HG03432 (cell line): ENCODE data around the gene CTXND2.
"Not testable (repeated sequence)": the region's sequence is repeated elsewhere in the genome, so short reads cannot be mapped to it uniquely, and the experiment has no call there.

Experiments used
- ATAC-seq: cut with Tn5 transposase; IDR thresholded peaks from one replicate; pipeline ENCODE4 v1.9.1; 2021; ENCODE audit warnings: mild to moderate bottlenecking, moderate library complexity; ENCODE audit not compliant: unreplicated experiment

The CTXND2 gene

DNA sequence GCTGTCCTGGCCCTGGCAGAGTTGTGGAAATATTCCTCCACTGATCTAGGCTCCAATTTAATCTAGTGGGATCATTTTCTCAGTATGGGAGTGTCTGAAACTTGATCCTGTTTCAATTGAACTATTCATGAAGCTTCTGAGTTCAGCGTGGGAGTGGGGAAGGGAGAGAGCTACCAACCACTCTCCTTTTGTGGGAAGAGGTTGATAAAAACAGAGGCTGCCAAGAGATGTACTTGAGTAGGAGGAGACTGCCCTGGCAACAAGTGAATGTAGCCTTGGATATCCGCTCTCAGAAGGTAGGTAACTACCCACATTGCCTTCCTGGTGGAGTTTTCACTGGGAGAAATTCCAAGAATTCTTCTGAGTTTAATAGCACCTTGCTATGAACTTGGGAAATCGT is at the start of gene CTXND2:
Gene CTXND2 (plus strand): TSS at position 119 of the 400 bp plus-strand sequence. CDS start 25,179 bp downstream, outside the sequence.
- no peak for ATAC-seq

DNA sequence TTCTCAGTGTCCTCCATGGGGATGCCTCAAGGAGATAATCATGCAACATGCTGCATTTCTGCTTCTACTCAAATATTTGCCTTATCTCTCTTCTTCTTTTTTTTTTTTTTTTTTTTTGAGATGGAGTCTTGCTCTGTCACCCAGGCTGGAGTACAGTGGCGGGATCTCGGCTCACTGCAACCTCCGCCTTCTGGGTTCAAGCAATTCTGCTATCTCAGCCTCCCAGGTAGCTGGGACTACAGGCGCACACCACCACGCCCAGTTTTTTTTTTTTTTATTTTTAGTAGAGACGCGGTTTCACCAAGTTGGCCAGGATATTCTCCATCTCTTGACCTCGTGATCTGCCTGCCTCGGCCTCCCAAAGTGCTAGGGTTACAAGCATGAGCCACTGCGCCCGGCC is 46.1 kb upstream of the CTXND2 start:
- ATAC-seq, result not testable (repeated sequence)

DNA sequence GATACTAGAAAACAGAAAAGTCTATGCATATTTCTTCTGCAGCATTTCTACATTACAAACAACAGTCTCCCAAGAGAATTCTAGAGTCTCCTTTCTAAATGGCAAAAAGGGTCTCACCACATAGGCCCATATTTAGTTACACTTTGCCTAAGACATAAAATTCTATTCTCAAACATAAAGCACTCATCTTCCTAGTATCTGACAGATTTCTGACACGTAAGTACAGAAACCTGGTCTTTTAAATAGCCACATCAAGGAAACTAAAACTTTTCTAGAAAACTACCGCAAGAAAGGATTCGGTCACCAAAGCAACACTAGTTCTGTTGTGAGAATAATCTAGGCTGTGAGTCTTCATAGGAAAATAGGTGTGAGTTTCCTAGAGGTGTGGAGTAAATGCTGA is 45.3 kb upstream of the CTXND2 start:
- no peak for ATAC-seq

DNA sequence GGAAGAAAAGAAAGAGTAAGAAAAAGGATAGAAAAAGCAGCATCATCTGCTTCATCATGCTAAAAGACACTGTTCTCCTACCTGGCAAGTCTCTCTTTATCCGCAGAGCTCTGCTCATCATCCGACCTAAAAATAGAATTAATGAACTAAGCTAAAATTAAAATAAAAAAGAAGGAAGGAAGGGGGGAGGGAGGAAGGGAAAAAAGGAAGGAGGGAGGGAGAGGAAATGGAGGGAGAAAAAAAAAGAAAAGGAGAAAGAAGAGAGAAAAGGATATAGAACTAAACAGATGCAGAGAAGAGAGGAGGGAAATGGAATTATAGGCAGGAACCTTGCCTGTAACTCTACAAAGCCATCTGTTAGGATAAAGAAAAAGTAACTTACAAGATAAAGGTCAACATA is 44.6 kb upstream of the CTXND2 start:
- ATAC-seq, result no peak

DNA sequence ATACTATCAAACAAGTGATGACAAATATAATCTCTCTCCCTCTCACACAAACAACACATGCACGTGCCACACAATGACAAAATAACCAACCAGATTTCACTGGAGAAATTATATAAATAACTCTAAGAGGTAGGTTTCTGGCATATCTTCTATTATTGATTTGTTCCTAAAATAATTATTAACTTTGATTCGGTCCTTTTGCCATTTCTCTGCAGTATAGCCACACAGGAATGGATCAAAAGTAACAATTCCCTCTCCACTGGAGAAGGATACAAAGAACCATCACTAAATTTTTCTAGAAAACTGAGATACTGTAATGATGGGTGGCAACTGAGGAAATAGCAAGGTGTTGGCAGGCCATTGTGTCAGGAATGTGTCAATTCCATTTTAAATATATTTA is 44.0 kb upstream of the CTXND2 start:
- no peak for ATAC-seq

DNA sequence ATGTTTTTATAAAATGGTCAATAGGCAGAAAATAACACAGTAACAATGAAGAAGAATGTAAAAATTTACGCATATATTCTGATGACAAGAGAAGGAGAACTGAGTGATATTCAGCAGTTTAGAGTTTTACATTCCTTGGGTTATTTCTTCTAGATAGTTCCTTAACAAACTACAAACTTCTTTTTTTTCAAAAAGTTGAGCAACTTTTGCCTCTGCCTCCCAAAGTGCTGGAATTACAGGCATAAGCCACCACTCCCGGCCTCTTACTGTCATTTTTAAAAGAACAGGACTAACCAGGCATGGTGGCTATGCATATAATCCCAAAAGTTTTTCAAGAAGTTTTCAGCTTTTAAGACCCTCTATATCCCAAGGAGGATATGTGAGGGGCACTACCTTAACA is 43.5 kb upstream of the CTXND2 start:
- no peak for ATAC-seq

DNA sequence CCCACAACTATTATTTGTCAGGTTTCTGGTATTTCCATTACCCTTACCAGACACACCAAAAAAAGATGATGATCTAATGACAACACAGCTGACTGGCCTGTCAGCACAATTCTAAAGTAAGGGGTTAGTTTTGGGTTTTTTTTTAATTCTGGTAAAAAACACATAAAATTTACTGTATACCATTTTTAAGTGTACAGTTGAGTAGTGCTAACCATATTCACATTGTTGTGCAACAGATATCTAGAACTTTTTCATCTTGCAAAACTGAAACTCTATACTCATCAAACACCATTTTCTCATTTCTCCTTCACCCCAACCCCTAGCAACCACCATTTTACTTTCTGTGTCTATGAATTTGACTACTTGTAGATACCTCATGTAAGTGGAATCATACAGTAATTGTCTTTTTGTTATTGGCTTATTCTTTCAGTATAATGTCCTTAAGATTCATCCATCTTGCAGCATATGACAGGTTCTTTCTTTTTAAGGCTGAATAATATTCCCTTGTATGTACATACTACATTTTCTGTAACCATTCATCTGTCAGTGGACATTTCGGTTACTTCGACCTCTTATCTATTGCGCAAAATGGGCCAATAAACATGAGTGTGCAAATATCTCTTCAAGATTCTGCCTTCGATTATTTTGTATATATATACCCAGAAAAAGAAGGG is 40.3 kb upstream of the CTXND2 start:
- no peak for ATAC-seq

DNA sequence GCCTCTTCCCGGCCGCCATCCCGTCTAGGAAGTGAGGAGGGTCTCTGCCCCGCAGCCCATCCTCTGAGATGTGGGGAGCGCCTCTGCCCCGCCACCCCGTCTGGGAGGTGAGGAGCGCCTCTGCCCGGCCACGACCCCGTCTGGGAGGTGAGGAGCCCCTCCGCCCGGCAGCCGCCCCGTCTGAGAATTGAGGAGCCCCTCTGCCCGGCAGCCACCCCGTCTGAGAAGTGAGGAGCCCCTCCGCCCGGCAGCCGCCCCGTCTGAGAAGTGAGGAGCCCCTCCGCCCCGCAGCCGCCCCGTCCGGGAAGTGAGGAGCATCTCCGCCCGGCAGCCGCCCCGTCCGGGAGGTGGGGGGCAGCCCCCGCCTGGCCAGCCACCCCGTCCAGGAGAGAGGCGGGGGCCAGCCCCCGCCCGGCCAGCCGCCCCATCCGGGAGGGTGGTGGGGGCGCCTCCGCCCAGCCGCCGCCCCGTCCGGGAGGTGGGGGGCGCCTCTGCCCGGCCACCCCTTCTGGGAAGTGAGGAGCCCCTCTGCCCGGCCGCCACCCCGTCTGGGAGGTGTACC is 36.1 kb upstream of the CTXND2 start:
- ATAC-seq, result not testable (repeated sequence)

DNA sequence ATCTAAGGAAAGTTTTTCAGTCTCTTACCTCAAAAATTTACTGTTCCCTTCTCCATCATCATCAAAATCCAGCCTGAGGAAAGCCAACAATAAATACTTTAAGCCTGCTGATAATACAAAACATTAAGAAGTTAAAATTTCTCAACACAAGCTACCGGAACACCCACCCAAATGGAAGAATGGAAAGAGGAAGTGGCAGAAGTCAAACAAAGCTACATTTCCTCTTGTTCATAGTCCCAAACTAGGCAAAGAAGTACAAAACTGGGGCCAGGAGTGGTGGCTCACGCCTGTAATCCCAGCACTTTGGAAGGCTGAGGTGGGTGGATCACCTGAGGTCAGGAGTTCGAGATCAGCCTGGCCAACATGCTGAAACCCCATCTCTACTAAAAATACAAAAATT is 34.2 kb upstream of the CTXND2 start:
- not testable (repeated sequence) for ATAC-seq

DNA sequence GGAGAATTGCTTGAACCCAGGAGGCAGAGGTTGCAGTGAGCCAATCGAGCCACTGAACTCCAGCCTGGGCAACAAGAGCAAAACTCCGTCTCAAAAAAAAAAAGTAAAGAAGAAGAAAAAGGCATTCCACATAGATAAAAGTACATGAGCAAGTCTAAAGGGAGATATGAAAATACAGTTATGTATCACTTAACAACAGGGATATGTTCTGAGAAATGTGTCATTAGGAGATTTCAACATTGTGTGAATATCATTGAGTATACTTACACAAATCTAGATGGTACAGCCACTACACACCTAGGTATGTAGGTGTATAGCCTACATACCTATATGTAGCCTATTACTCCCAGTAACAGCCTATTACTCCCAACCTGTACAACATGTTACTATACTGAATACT is 23.2 kb upstream of the CTXND2 start:
- no peak for ATAC-seq

DNA sequence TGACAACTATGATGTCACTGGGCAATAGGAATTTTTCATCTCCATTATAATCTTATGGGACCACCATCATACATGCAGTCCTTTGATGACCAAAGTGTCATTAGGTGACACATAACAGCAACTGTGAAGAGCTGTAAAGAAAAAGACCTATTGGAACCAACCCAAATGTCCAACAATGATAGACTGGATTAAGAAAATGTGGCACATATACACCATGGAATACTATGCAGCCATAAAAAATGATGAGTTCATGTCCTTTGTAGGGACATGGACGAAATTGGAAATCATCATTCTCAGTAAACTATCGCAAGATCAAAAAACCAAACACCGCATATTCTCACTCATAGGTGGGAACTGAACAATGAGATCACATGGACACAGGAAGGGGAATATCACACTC is 22.7 kb upstream of the CTXND2 start:
- ATAC-seq, result not testable (repeated sequence)

DNA sequence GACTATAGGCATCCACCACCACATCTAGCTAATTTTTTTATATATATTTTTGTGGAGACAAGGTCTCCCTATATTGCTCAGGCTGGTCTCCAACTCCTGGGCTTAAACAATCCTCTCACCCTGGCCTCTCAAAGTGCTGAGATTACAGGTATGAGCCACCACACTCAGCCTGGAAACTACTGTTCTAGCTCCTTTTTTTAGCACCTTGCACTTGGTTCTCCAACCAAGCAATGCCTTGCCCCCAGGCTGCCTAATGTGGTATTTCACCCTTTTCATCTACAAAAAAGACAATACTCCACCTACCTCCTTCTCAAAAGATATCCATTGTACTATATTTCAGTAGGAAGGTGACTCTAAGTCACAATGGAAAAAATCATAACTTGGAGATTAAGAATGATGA is 17.3 kb upstream of the CTXND2 start:
- ATAC-seq, result no peak

DNA sequence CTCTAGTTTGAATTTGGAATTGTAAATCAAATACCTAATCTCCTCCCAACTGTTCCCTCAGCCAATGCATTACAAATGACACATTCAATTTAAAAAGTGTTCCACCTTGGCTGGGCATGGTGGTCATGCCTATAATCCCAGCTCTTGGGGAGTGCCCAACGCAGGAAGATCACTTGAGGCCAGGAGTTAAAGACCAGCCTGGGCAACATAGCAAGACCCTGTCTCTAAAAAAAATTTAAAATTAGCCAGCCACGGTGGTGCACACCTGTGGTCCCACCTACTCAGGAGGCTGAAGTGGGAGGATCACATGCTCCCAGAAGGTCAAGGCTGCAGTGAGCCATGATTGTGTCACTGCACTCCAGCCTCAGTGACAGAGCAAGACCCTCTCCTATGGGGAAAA is 14.4 kb upstream of the CTXND2 start:
- ATAC-seq, result no peak

DNA sequence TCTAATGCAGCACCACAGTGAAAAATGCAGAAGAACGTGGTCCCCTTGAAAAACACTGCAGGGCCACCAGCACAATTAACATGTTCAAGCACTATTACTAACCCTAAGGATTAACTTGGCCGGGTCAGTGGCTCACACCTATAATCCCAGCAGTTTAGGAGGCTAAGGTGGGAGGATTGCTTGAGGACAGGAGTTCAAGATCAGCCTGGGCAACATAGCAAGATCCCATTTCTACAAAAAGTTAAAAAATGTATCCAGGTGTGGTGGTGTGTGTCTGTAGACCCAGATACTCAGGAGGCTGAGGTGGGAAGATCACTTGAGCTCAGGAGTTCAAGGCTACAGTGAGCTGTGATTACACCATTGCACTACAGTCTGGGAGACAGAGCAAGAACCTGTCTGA is 13.4 kb upstream of the CTXND2 start:
- no peak for ATAC-seq

DNA sequence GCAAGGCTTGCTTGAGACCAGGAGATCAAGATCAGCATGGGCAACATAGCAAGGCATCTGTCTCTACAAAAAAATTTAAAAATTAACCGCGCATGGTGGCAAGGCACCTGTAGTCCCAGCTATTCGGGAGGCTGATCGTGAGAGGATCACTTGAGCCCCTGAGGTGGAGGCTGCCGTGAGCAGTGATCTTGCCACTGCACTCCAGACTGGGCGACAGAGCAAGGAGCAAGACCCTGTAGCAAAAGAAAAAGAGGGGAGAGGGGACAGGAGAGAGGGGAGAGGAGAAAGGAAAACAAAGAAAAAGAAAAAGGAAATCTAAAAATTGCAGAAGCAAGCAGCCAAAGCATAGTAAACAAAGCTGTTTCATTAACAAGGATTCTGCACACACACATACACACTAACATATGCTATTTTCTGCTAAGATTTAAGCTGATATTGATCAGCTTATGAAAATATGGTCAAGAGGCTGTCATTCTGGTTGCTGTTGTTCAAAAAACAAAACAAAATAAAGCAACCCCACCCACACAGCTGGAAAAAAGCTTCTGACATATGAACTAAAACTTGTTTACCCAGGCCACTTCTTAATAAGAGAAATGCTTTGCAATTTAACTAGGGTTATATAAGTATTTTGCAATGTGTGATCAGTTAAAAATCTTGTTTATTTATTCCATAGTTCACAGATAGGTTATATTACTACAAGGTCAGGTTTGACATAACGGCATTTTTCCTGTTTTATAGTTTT is 12.3 kb upstream of the CTXND2 start:
- ATAC-seq, result no peak

DNA sequence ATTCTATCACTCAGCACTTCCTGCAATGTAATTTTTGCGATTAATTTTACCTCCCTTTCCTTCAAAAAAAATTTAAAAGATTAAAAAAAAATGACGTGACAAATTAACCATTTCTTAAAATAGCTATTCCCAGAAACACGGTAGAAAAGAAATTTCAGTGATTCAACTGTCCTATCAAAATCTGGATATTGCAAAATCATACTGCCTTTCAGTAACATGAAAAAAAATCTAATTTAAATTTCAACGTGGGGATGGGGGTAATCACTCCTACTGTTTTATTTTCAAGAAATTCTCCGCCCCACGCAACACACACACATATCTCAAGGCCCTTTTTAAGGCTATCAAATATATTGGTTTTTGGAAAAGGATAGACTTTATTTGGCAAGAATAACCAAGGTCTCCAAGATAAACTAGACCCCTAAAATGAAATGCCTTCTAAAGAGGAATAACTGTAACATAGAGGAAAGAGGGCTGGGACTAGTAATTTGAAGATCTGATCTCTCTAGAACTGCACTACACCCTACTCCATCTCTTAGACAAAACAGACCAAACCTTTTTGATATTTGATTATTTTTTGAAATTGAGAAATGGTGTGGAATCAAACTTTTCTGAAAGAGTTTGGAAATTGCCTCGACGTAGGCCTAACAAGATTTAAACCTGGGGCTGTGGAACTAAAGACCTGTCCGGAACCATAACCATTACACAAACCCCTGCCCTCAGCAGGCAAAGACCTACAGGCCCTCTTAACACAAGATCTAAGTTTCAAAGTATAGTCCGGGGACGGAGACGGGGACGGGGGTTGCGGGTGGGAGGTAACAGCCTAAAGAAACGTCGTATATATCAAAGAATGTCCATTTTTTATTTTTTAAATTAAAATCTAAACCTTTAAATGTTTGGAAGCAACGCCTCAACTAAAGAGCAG is 11.5 kb upstream of the CTXND2 start:
- ATAC-seq, result no peak

DNA sequence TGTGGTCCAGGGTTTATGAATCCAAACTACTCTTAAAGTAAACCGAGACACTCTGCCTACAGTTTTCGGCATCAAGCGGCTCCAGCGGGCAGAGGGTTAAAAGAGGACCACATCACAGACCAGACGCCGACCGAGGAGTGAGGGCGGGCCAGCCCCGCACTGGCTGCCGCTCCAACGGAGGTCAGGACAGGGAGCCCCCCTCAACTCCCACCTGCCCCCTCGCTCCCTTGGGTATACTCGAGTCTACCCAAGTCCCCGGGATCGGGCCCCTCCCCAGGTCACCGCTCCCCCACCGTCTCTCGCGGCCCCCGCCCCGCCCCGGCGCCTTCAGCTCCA is 10.8 kb upstream of the CTXND2 start:
- peak; percentile 33 for ATAC-seq

DNA sequence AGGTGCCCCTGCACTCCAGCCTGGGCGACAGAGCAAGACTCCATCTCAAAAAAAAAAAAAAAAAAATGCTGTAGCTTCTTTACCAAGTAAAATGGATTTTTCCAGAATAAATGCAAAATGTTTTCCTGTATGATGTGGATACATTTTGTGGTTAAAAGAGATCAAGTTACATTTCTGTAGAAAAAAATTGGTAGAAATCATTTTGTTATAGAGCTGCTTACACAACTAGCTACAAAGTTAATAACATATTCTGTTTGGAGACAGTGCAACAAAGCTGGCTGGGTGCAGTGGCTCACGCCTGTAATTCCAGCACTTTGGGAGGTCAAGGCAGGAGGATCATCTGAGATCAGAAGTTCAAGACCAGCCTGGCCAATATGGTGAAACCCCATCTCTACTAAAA is 8.0 kb upstream of the CTXND2 start:
- ATAC-seq, result not testable (repeated sequence)

DNA sequence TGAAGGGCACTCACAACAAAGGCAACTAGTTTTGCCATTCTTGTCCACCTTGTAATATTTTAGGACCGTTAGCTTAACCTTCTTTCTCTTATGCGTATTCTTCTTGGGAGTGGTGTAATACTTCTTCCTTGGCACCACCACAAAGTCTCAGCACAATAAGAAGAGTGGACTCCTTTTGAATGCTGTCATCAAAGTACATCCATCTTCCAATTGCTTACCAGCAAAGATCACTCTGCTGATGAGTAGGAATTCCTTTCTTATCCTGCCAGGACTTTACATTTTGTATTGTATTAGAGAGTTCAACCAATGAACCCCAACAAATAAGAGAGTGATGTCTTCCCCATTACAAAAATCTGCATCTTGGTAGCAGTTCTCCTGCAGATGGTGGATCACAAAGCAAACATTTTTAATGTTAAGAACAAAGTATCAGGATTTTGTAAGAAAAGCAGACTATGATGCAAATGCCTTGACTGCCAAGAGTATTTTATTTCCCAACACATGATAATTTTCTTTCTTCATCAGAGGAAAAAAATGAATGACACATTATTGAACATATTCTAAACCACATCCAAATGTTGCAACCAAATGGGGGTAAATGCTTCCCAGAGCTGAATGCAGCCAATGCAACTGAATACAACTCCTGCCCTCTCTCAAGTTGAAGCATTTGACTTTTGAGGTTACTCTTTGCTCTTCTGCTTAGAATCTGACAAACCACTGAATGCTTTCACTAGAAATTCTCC is 5.4 kb upstream of the CTXND2 start:
- ATAC-seq, result no peak

DNA sequence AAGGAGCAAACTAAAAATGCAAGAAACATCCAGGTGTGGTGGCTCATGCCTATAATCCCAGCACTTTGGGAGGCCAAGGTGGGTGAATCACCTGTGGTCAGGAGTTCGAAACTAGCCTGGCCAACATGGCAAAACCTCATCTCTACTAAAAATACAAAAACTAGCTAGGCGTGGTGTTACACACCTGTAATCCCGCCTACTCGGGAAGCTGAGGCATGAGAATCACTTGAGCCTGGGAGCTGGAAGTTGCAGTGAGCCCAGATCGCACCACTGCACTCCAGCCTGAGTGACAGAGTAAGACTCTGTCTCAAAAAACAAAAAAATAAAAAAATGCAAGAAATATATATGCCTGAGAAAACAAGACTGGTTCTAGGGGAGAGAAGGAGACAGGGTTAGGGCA is 3.8 kb upstream of the CTXND2 start:
- ATAC-seq, result not testable (repeated sequence)

DNA sequence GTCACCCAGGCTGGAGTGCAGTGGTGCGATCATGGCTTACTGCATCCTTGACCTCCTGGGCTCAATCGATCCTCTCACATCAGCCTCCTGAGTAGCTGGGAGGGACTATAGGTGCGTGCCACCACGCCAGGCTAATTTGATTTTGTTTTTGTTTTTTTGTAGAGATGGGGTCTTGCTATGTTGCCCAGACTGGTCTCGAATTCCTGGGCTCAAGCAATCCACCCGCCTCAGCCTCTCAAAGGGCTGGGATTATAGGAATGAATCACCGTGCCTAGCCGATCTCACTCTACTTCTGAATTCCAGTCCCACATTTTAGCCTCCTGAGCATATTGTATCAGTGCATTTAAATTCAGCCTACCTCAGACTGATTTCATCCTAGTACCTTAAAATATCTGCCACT is 1.8 kb downstream of the CTXND2 start:
- ATAC-seq, result no peak
